CD4-positive, alpha-beta T cell treated with Interleukin-21 for 1 hour (primary cell): Measurements from ENCODE around the gene SMIM17.
"Not testable (repeated sequence)": the region's sequence is repeated elsewhere in the genome, so short reads cannot be mapped to it uniquely, and the experiment has no call there.

Source experiments
- DNase-seq: peaks from one replicate; pipeline ENCODE4 v3.0.0-alpha.2; 2020

SMIM17 gene

DNA sequence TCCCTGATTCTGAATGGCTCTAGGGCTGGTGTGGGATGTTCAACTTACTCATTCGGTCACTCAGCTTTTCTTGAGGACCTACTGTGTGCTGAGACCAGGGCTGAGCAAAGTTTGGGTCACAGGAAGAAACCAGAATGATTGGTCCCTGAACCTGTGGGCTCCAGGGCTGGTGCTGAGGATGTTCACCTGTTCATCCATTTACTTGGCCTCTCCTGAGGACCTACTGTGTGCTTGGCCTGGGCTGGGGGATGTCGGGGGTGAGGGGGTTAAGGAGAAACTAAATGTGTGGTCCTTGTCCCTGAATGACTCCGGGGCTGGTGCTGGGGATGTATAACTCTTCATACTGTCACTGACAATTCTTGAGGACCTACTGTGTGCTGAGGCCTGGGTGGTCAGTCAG lies 18.3 kb downstream of the SMIM17 start:
- no peak for DNase-seq

DNA sequence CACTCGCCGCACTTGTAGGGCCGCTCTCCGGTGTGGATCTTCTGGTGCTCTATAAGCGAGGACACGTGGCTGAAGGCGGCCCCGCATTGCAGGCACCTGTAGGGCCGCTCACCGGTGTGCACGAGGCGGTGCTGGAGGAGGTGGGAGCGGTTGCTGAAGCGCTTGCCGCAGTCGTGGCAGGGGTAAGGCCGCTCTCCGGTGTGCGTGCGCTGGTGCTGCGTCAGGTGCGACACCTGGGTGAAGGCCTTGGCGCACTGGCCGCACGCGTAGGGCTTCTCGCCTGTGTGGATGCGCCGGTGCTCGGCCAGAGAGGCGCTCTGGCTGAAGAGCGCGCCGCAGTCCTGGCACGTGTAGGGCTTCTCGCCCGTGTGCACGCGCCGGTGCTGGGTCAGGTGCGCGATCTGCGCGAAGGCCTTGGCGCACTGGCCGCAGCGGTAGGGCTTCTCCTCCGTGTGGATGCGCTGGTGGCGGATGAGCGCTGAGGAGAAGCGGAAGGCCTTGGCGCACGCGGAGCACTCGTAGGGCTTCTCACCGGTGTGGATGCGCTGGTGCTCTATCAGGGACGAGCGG lies 21.1 kb downstream of the SMIM17 start:
- DNase-seq = no peak

DNA sequence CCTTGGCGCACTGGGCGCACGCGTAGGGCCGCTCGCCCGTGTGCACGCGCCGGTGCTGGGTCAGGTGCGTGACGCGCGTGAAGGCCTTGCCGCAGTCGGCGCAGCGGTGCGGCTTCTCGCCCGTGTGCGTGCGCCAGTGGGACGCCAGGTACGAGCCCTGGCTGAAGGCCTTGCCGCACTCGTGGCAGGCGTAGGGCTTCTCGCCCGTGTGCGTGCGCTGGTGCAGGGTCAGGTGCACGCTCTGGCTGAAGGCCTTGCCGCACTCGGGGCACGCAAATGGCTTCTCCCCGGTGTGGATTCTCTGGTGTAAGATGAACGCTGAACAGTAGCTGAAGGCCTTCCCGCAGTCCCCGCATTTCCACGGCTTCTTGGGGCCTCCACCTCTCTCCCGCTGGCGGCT lies 21.6 kb downstream of the SMIM17 start:
- DNase-seq = no peak

GRCh38 chr19:56667311-56667870 lies 24.4 kb downstream of the SMIM17 start:
- no peak for DNase-seq

DNA sequence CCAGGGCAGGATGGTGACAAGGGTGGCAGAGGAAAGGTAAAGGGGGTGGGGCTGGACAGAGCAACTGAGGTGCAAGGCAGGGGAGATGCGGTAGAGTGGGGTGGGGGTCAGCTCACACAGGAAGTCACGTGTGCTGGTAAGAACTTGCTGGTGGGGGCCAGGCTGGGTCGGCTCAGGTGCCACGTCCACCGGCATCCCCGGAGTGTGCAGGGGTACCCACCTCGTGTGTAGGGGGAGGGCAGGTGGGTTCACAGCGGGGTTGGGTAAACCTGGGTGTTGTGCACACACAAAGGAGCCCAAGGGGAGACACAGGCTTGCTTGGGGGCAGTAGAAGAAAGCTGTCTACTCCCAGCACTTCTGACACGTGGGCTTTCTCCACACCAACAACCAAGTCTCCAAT lies 25.7 kb downstream of the SMIM17 start:
- no peak for DNase-seq

DNA sequence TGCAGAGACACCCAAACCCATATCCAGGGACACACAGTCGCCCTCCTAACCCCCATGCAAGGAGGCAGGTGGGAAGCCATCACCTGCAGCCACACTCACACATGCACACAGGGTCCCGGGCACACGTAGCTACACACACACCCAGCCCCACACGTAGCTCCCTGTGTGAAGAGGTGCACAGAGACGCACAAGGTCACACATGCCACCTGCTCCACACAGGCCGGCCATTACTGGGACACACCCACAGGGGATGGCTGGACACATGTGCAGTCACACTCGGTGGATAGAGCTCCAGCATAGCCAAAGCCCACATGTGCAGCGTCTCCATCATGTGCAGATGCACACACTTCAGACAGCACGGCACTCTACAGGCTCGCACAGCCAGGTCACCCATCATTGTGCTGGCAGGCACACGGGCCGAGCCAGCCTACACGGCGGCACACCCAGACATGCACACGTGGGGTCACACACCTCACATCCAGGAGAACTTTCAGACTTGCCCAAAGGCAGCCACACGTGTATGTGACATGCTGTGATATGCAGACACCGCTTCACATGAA lies 27.5 kb downstream of the SMIM17 start:
- DNase-seq = no peak

GRCh38 chr19:56670961-56671612 lies 28.1 kb downstream of the SMIM17 start:
- DNase-seq = no peak

GRCh38 chr19:56671613-56671994 lies 28.6 kb downstream of the SMIM17 start, which contains the start of gene ZNF835:
Gene ZNF835, minus strand, starts transcription at chr19:56671757. Its CDS starts 6,559 bp downstream, at chr19:56665198.
- DNase-seq = peak; percentile 85

DNA sequence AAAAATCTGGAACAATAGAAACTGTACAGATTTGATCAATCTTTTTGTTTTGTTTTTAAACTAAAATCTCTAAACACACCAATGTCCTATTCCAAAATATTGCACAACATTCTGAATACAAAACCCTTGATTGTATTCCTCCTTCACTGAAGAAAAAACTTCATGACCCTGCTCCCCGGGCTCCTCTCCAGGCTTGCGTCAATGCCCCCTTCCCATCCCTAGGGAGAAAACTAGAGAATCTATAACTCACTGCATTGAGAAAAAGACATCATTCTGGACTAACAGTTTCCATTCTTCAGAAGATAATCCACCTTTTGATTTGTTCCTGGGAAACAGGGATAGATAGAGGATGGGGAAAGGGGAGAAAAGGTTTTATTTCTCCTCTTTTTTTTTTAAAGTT lies 29.7 kb downstream of the SMIM17 start:
- DNase-seq = not testable (repeated sequence)

DNA sequence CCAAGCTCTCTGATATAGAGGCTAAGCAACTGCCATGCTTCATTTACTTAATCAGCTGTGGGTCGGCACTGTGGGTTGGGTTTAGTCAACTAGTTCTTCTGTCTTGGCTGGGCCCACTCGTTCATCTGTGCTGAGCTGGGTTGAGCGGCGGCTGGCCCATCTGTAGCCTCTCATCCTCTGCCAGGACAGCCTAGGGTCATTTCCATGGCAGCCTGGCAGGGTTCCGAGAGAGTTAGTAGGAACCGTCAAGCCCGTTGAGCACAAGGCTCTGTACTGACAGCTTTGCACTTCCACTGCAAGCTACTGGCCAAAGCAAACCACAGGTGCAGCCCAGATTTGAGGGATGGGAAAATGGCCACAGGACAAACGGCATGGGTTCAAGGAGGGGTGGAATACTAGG lies 35.2 kb downstream of the SMIM17 start:
- no peak for DNase-seq

DNA sequence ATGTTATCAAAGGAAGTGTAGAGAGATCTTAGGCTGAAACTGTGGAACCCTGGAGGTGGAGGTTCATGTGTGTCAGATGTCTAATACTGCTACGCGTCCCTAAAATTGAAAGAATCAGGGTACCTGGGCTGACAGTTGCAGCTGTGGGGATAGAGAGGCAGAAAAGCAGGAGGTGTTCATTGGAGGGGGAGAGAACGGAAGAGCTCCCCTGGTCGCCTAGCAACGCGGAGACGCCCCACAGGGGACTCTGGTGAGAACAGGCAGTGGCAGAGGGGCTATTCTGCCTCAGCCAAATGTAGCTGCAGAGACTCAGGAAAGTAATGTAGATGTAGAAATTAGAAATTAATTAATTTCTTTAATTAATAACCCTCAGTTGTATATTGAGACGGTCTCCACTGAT lies 38.7 kb downstream of the SMIM17 start:
- DNase-seq = no peak

DNA sequence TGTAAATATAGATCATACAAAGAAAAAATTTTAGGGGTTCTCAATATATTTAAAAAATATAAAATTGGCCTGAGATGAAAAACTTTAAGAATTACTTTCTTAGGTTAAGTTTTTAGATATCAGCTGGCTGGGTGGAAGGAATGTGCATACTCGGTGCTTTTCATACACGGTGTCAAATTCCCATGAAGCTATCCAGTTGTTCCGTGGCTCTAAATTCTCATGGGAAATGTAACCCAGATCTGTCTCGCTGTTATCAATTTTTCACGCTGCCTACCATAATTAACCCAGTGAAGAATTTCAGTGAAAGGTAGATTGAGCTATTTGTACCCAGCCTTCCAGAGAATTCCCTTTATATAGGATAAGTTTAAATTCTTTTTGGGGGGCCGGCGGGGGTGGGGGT lies 40.2 kb downstream of the SMIM17 start:
- DNase-seq = no peak

- no peak for DNase-seq
Observed at GRCh38 chr19:56687031-56687430, 44.1 kb downstream of the SMIM17 start.

DNA sequence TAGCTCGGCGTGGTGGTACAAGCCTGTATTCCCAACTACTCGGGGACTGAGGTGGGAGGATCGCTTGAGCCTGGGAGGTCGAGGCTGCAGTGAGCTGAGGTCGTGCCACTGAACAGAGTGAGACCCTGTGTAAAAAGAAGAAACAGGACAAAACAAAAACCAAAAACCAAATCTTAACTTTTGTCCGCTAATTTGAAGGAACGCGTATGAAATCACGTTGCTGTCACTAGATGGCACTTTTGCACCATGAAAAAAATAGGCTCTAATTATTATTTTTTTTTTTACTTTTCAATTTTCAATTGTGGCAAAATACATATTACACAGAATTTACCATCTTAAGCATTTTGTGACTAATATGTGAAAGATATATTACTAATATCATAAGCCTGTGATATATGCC lies 46.2 kb downstream of the SMIM17 start:
- no peak for DNase-seq

GRCh38 chr19:56690670-56691069 lies 47.7 kb downstream of the SMIM17 start:
- DNase-seq = no peak

DNA sequence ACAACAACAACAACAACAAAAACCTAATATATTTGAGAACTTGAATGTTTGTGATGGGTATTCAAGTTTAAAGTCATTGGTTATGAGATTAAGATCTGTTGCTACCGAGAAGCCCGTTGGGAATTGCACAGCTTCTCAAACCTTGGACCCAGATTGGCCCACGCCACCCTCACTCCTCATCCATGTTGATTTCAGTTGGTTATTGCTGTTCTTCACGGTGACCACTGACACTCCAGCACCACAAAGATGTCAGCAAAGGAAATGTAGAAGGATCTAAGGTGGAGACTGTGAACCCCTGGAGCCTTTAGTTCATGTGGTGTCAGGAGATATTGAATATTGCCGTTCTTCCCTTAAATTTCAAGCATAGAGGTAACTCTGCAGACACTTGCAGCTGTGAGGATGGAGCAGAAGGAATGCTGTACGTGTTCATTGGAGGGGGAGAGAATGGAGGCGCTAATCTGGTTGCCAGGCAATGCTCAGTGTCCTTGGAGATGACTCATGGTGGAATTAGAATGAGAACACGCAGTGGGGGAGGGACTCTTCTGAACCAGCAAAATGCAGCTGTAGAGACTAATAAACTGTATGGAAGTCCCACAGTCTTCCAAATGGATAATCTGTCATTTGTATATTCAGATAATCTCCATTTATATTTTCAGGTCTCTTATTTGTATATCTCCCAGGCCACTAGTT lies 49.4 kb downstream of the SMIM17 start:
- DNase-seq = no peak

GRCh38 chr19:56699552-56699951 lies 56.6 kb downstream of the SMIM17 start:
- no peak for DNase-seq

- no peak for DNase-seq
Observed at GRCh38 chr19:56701895-56702294, 58.9 kb downstream of the SMIM17 start.

DNA sequence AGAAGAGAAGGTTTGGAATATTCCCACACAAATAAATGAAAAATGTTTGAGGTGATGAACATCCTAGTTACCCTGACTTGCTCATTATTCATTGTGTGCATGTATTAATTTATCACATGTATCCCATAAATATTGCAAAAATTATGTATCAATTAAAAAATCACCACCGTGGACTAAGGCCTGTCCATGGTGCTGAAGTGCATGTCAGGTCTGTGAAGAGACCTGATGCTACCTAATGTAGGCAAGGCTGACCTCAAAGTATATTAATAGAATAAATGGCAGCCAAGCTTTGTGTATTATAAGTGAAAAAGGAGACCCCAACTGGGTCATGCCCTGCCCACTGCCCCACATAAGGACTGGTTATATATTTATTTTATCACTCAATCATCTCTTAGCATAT lies 63.0 kb downstream of the SMIM17 start:
- DNase-seq = no peak
